Endothelial cell of umbilical vein (primary cell): ENCODE data around the gene TSPAN5. TPM values are rescaled to one million over a fixed set of nuclear protein-coding genes. Genes with fewer than 3 reads are reported as not detected.

Experiments
- BruUV-seq: library from RNA; stranded (reverse); fragments of 400-500 nt; replicated peaks from 2 replicates; lab custom pipeline; 2021; lab: Mats Ljungman, UMichigan
- CTCF ChIA-PET: fragments of 300-600, 350-600 bp; sonication (Branson Sonifier 250); formaldehyde crosslinking; loops from one replicate; lab custom pipeline; 2021; ENCODE audit warnings: antibody characterized with exemption, inconsistent platforms; lab: Charles Lee
- POLR2A ChIA-PET: fragments of 300-600, 350-600 bp; sonication (Branson Sonifier 250); formaldehyde crosslinking; loops from one replicate; lab custom pipeline; 2021; ENCODE audit warnings: antibody characterized with exemption, inconsistent platforms; lab: Charles Lee
- DNase-seq: peaks from one replicate; pipeline ENCODE4 v3.0.0-alpha.2; 2011; ENCODE audit warnings: low read depth, low spot score
- FAIRE-seq: peaks from 2 replicates; lab custom pipeline; 2011; peaks lifted over from hg19 to GRCh38; lab: Jason Lieb, UNC
- H2AFZ ChIP-seq: 2 replicates; pipeline ENCODE4 v1.6.0; 2012; ENCODE audit warnings: low read depth, low read length, control low read depth, inconsistent platforms
- H3K27ac ChIP-seq: 2 replicates; pipeline ENCODE4 v1.5.1; 2011; ENCODE audit warnings: low read depth, mild to moderate bottlenecking, control low read depth, low read length, moderate library complexity; ENCODE audit not compliant: insufficient read depth
- H3K27me3 ChIP-seq, 2 experiments: 2 replicates each; pipeline versions ENCODE4 v1.6.0 to v1.6.1; 2011; ENCODE audit warnings: low read length in 2 of 2, mixed read lengths in 1 of 2; ENCODE audit not compliant: control insufficient read depth in 2 of 2, insufficient read depth in 2 of 2
- H3K36me3 ChIP-seq, 2 experiments: 2 replicates in 1 of 2; 3 replicates in 1 of 2; pipeline ENCODE4 v1.5.1; 2011; ENCODE audit warnings: low read length in 2 of 2, mild to moderate bottlenecking in 1 of 2, moderate library complexity in 1 of 2; ENCODE audit not compliant: control insufficient read depth in 2 of 2, insufficient read depth in 2 of 2; ENCODE audit errors: extremely low read depth in 1 of 2
- H3K4me1 ChIP-seq: 3 replicates; pipeline ENCODE4 v1.5.1; 2011; ENCODE audit warnings: mild to moderate bottlenecking, low read length; ENCODE audit not compliant: control insufficient read depth, insufficient read depth; ENCODE audit errors: extremely low read depth
- H3K4me2 ChIP-seq: 2 replicates; pipeline ENCODE4 v1.6.1; 2011; ENCODE audit warnings: low read length, control low read depth, mixed read lengths; ENCODE audit not compliant: insufficient read depth
- H3K4me3 ChIP-seq, 3 experiments: fragments of 200-600 bp in 1 of 3; sonication (generic), shearing (Covaris generic) in 1 of 3; replicated peaks in 1 of 3; 2 replicates each; pipeline ENCODE4 v1.5.1; 2011 to 2016; ENCODE audit warnings: control low read depth in 3 of 3, low read length in 3 of 3, mild to moderate bottlenecking in 2 of 3, inconsistent platforms in 1 of 3, low read depth in 1 of 3, moderate library complexity in 1 of 3; ENCODE audit not compliant: insufficient read depth in 1 of 3
- H3K79me2 ChIP-seq: 2 replicates; pipeline ENCODE4 v1.6.0; 2012; ENCODE audit warnings: low read length, inconsistent platforms; ENCODE audit not compliant: control insufficient read depth, insufficient read depth
- H3K9ac ChIP-seq: replicated peaks from 2 replicates; pipeline ENCODE3; 2011; ENCODE audit warnings: low read length, control low read depth; ENCODE audit not compliant: insufficient read depth; ENCODE audit errors: extremely low read depth
- H3K9me1 ChIP-seq: replicated peaks from 3 replicates; pipeline ENCODE4 v1.6.0; 2011; ENCODE audit warnings: mild to moderate bottlenecking, low read length; ENCODE audit not compliant: control insufficient read depth, insufficient read depth; ENCODE audit errors: extremely low read depth
- H3K9me3 ChIP-seq: replicated peaks from 2 replicates; pipeline ENCODE4 v1.5.1; 2012; ENCODE audit warnings: low read length, inconsistent platforms; ENCODE audit not compliant: control insufficient read depth, insufficient read depth
- H4K20me1 ChIP-seq: replicated peaks from 2 replicates; pipeline ENCODE3; 2011; ENCODE audit warnings: mild to moderate bottlenecking, low read length; ENCODE audit not compliant: control insufficient read depth, insufficient read depth; ENCODE audit errors: extremely low read depth
- CTCF ChIP-seq, 2 donors: IDR thresholded peaks; 1 replicate in 1 of 2; 2 replicates in 1 of 2; pipeline ENCODE4 v1.5.1; 2011; ENCODE audit warnings: low read length in 2 of 2, mild to moderate bottlenecking in 2 of 2, moderate library complexity in 2 of 2, control low read depth in 1 of 2, inconsistent platforms in 1 of 2, low read depth in 1 of 2; ENCODE audit not compliant: insufficient read depth in 1 of 2; ENCODE audit errors: extremely low read depth in 1 of 2
- EZH2 ChIP-seq: IDR thresholded peaks from 2 replicates; pipeline ENCODE4 v1.6.1; 2012; ENCODE audit warnings: borderline replicate concordance, low read depth, mild to moderate bottlenecking, moderate library complexity, low read length, inconsistent platforms; ENCODE audit not compliant: severe bottlenecking
- FOS ChIP-seq: IDR thresholded peaks from 2 replicates; pipeline ENCODE4 v1.6.1; 2011; ENCODE audit warnings: mild to moderate bottlenecking, low read length, moderate library complexity, borderline replicate concordance; ENCODE audit not compliant: insufficient read depth
- GATA2 ChIP-seq: IDR thresholded peaks from 2 replicates; pipeline ENCODE4 v1.7.0; 2011; ENCODE audit warnings: low read depth, mild to moderate bottlenecking, moderate library complexity, mixed read lengths, low read length; ENCODE audit not compliant: insufficient read length, insufficient read depth
- JUN ChIP-seq: IDR thresholded peaks from 2 replicates; pipeline ENCODE4 v1.6.1; 2011; ENCODE audit warnings: borderline replicate concordance, low read depth; ENCODE audit not compliant: insufficient read length, insufficient read depth
- POLR2AphosphoS5 ChIP-seq: IDR thresholded peaks from 2 replicates; pipeline ENCODE4 v1.6.1; 2012; ENCODE audit warnings: low read depth, mild to moderate bottlenecking, control low read depth, low read length, moderate library complexity; ENCODE audit not compliant: insufficient read depth
- dilution Hi-C: fragments of 300-500 bp; cut with MboI; formaldehyde crosslinking; loops from one replicate; pipeline ENCODE4 v1.15.0; 2019; ENCODE audit warnings: low sequenced_read_pairs; ENCODE audit not compliant: extremely low pct_ligation_motif_present
- intact Hi-C: fragments of 100-400 bp; cut with micrococcal nuclease; formaldehyde crosslinking; loops from one replicate; pipeline ENCODE4 v1.10.0; 2022
- polyA plus RNA-seq, 4 experiments: library from polyadenylated mRNA; depleted of rRNA in 3 of 4; stranded (reverse) in 3 of 4; unstranded in 1 of 4; fragments of >200 nt; gene quantifications; 2 replicates each; pipeline versions ENCODE4 v1.2.1 to v1.2.3, GENCODE V29; 2011 to 2012; ENCODE audit warnings: missing spikeins in 1 of 4
- total RNA-seq: library from RNA; stranded (reverse); gene quantifications from 2 replicates; pipeline ENCODE4 v1.2.3, GENCODE V29; 2021

TSPAN5 gene
- total and polyA plus RNA-seq, 2 donors (not counting 3 experiments of a cell fraction or from before 2014, with no cell fraction given): 45.1 to 50.2 TPM

DNA sequence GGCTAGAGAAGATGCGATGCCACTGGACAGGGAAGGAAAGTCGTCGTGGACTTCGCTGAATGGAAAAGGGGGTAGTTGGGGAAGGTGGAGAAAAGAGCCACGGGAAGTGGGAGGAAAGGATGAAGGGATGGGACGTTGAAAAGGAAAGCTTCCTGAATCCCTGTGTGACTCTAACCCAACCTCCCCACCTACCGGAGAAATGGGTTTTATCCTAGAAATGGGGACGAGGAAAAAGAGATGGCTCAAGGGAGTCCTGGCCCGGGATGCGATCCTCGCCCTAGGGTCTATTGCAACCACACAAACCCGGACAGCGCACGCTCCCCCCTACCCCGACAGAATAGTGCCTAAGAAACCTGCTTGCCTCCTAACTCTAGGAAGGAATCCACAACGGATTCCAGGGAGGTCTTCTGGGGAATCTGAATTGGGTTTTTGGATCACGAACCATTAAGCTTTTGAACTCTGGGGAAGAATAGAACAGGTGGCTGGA is 738 bp upstream of the TSPAN5 start:
- H3K36me3 ChIP-seq: no peaks in the 10 kb centered on the region
- H3K4me1 ChIP-seq: peaks cover 55% of the 10 kb centered on the region
- CTCF ChIA-PET: interaction anchor here (0.9 to 5.9 kb wide), 8 partner anchors 11 to 191 kb away, joined by 3 to 59 read pairs (median 4); no protein-coding TSS in a partner anchor
- no TSS peak for BruUV-seq
- dilution Hi-C loops: no loop called here
- POLR2A ChIA-PET: no interaction called here
- H3K27me3 ChIP-seq: no peaks in the 10 kb centered on the region
- TF ChIP-seq GATA2 (no peak), FOS (no peak), JUN (no peak), EZH2 (no peak), CTCF (IDR thresholded peaks at IDR 0.05; ENCODE audit: extremely low read depth in 1 of 2, insufficient read depth in 1 of 2, low read depth in 1 of 2, low read length in 2 of 2) (no peak), POLR2AphosphoS5 (no peak)
- H3K9me1 ChIP-seq: no peaks in the 10 kb centered on the region
- H3K4me3 ChIP-seq: peak overlapping the region; percentile 72 to 90 (median 77)
- peak overlapping the region; percentile 97 for H2AFZ ChIP-seq
- no peak for FAIRE-seq
- H3K9ac ChIP-seq: peak overlapping the region; percentile 76
- no peak for DNase-seq
- H4K20me1 ChIP-seq: no peaks in the 10 kb centered on the region
- H3K4me2 ChIP-seq: peak overlapping the region; percentile 93
- H3K9me3 ChIP-seq: no peaks in the 10 kb centered on the region
- intact Hi-C loops: loop anchor here (2.0 to 10.0 kb wide), 3 partner anchors 136 to 426 kb away; partner anchors contain the start of genes ADH5 and RAP1GDS1
- H3K27ac ChIP-seq: peak overlapping the region; percentile 72
- peaks cover 30% of the 10 kb centered on the region for H3K79me2 ChIP-seq
